Measurements from ENCODE around the gene NKD2.
"Not testable (repeated sequence)": the region's sequence is repeated elsewhere in the genome, so short reads cannot be mapped to it uniquely, and the experiment has no call there.

NKD2 gene

DNA sequence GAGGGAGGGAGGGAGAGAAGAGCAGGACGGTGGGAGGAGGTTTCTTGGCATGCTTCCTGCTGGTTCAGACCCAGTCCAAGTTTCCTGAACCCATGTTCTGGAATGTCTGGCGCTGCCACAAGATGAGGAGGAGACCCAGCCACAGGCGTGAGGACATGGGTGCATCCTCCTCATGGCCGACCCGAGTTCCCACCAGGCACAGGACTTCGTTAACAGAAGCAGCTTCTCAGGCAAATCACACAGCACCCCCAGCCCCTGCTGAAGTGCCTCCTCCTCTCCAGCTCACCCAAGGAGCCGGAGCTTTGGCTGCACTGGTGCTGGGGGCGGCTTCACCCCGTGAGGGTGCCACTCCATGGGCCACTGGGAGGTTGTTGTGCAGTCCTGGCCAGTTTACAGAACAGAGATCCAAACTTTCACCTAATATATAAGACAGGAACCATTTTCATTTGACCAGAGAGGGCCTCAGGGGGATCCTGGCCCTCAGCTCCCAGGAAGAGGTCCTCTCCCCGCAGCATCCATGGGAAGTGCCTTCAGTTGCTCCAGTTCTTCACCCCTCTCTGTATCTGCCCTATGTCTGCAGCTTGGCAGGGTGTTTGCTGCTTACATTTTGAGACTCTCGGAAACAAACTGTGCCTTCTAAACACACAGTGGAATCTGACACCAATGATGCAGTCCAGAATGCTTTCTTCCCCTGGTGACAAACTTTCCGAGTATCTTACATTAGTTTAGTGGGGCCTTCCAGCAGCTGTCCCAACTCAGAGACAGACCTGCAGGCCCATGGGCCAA, 10.2 kb upstream of the NKD2 start:
- Histone ChIP-seq H3K4me1 (peaks cover 0 to under 1% (median 0%) of the 10 kb centered on the region in 4 donors), H3K36me3 (no peaks in the 10 kb centered on the region), H3K27me3 (peaks cover 0 to 21% of the 10 kb centered on the region in 2 donors), H3K9me3 (no peaks in the 10 kb centered on the region), H3K4me3 (no peak overlapping the region), H3K27ac (no peak overlapping the region)
- intact Hi-C loops (cut with DNase I; ENCODE audit: low total_unique reads): no loop called here
- peak; percentile 5 to 46 for DNase-seq
- TF ChIP-seq, protein P1, sequence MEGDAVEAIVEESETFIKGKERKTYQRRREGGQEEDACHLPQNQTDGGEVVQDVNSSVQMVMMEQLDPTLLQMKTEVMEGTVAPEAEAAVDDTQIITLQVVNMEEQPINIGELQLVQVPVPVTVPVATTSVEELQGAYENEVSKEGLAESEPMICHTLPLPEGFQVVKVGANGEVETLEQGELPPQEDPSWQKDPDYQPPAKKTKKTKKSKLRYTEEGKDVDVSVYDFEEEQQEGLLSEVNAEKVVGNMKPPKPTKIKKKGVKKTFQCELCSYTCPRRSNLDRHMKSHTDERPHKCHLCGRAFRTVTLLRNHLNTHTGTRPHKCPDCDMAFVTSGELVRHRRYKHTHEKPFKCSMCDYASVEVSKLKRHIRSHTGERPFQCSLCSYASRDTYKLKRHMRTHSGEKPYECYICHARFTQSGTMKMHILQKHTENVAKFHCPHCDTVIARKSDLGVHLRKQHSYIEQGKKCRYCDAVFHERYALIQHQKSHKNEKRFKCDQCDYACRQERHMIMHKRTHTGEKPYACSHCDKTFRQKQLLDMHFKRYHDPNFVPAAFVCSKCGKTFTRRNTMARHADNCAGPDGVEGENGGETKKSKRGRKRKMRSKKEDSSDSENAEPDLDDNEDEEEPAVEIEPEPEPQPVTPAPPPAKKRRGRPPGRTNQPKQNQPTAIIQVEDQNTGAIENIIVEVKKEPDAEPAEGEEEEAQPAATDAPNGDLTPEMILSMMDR (IDR thresholded peaks at IDR 0.05): no peak

GRCh38 chr5:999032-999501, 9.5 kb upstream of the NKD2 start:
- H3K4me3 ChIP-seq: no peak overlapping the region
- H3K27ac ChIP-seq: no peak overlapping the region
- TF ChIP-seq, protein P1 (IDR thresholded peaks at IDR 0.05): no peak
- intact Hi-C loops (cut with DNase I; ENCODE audit: low total_unique reads): no loop called here
- H3K36me3 ChIP-seq: no peaks in the 10 kb centered on the region
- H3K27me3 ChIP-seq: peaks cover 0 to 27% of the 10 kb centered on the region in 2 donors
- peak; percentile 17 to 56 for DNase-seq
- H3K4me1 ChIP-seq: peaks cover 0 to 7% (median under 1%) of the 10 kb centered on the region in 4 donors
- H3K9me3 ChIP-seq: no peaks in the 10 kb centered on the region

DNA sequence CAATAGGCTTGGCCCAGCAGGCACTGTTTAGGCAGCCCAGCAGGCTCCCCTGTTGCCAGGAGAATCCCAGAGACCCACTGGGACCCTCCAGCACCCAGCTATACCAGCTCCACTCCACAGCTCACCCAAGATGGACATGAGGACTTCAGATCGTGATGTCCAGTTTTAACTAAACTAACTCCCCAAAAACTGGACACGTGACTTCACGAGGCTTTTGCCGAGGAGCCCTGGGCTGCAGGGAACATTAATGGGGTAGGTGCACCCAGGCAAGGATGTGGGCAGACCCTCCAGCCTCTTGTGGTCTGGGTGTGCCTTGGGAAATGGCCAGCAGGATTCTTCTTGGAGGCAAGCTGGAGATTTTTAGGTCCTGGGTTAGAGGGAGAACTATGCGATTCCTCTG, 8.9 kb upstream of the NKD2 start:
- peak; percentile 5 to 19 for DNase-seq
- intact Hi-C loops (cut with DNase I; ENCODE audit: low total_unique reads): no loop called here

GRCh38 chr5:1000329-1000728, 8.3 kb upstream of the NKD2 start:
- Histone ChIP-seq H3K36me3 (no peaks in the 10 kb centered on the region), H3K9me3 (no peaks in the 10 kb centered on the region), H3K27ac (no peak overlapping the region), H3K4me3 (no peak overlapping the region), H3K4me1 (peaks cover 0 to 20% (median 13%) of the 10 kb centered on the region in 4 donors), H3K27me3 (peaks cover 0 to 38% of the 10 kb centered on the region in 2 donors)
- TF ChIP-seq, protein P1 (IDR thresholded peaks at IDR 0.05): no peak
- intact Hi-C loops (cut with DNase I; ENCODE audit: low total_unique reads): no loop called here
- DNase-seq: peak; percentile 3 to 46

More for the DNA sequence above, 8.9 kb upstream of the NKD2 start:
- no peak overlapping the region for H3K4me3 ChIP-seq
- H3K27ac ChIP-seq: no peak overlapping the region
- H3K27me3 ChIP-seq: peaks cover 0 to 34% of the 10 kb centered on the region in 2 donors
- no peaks in the 10 kb centered on the region for H3K36me3 ChIP-seq
- TF ChIP-seq, protein P1 (IDR thresholded peaks at IDR 0.05): no peak
- no peaks in the 10 kb centered on the region for H3K9me3 ChIP-seq
- H3K4me1 ChIP-seq: peaks cover 0 to 14% (median 7%) of the 10 kb centered on the region in 4 donors

- H3K4me3 ChIP-seq; intact Hi-C loops (cut with DNase I; ENCODE audit: low total_unique reads); H3K27ac ChIP-seq; H3K36me3 ChIP-seq; H3K9me3 ChIP-seq: not testable (repeated sequence)
- peak; percentile 12 to 46 for DNase-seq
- peaks cover 0 to 41% of the 10 kb centered on the region in 2 donors for H3K27me3 ChIP-seq
- peaks cover 0 to 22% (median 16%) of the 10 kb centered on the region in 4 donors for H3K4me1 ChIP-seq
Observed at GRCh38 chr5:1000831-1001230, 7.8 kb upstream of the NKD2 start.

Data from tibial artery (tissue), 4 donors.